ENCODE data around the gene ESPN.
A peak's percentile ranks its signal among the peaks of the same experiment; 100 is the strongest.

- TF ChIP-seq CTCF (IDR thresholded peaks at IDR 0.05) = peak; percentile 75 to 96 (median 84)
- no peak for TF ChIP-seq POLR2A (IDR thresholded peaks at IDR 0.05; ENCODE audit: low read depth)
- TF ChIP-seq POLR2AphosphoS5 (IDR thresholded peaks at IDR 0.05) = no peak
Measured at GRCh38 chr1:6438047-6438525, 13.5 kb downstream of the ESPN start.
